Trophoblast cell (in vitro differentiated cells and primary cell): ENCODE results near the gene PLK3. TPM values are rescaled to one million over a fixed set of nuclear protein-coding genes. Genes with fewer than 3 reads are reported as not detected.
A peak's percentile ranks its signal among the peaks of the same experiment; 100 is the strongest.

Source experiments
- DNase-seq, 2 donors: peaks; one replicate each; pipeline ENCODE4 v3.0.0-alpha.2; 2016
- H2AFZ ChIP-seq: 2 replicates; pipeline ENCODE4 v1.6.1; 2013; ENCODE audit warnings: low read length, moderate library complexity, mild to moderate bottlenecking; ENCODE audit not compliant: insufficient read depth, poor library complexity
- H2AK5ac ChIP-seq: 2 replicates; pipeline ENCODE4 v1.6.1; 2013; ENCODE audit warnings: mild to moderate bottlenecking, low read length
- H2BK120ac ChIP-seq: 2 replicates; pipeline ENCODE4 v1.6.1; 2013; ENCODE audit warnings: low read length, mild to moderate bottlenecking, moderate library complexity; ENCODE audit not compliant: insufficient read depth, poor library complexity
- H2BK12ac ChIP-seq: 2 replicates; pipeline ENCODE4 v1.6.1; 2013; ENCODE audit warnings: mild to moderate bottlenecking, low read length, moderate library complexity
- H2BK5ac ChIP-seq: 2 replicates; pipeline ENCODE4 v1.6.1; 2013; ENCODE audit warnings: low read length, low read depth, moderate library complexity, mild to moderate bottlenecking; ENCODE audit not compliant: poor library complexity
- H3K14ac ChIP-seq: 2 replicates; pipeline ENCODE4 v1.6.1; 2013; ENCODE audit warnings: mild to moderate bottlenecking, low read length
- H3K18ac ChIP-seq: 2 replicates; pipeline ENCODE4 v1.6.1; 2013; ENCODE audit warnings: mild to moderate bottlenecking, low read length
- H3K23ac ChIP-seq: 2 replicates; pipeline ENCODE4 v1.6.1; 2013; ENCODE audit warnings: low read length
- H3K27ac ChIP-seq: 2 replicates; pipeline ENCODE4 v1.5.1; 2013; ENCODE audit warnings: low read depth, mild to moderate bottlenecking, inconsistent platforms, low read length, moderate library complexity
- H3K27me3 ChIP-seq: 2 replicates; pipeline ENCODE4 v1.6.1; 2013; ENCODE audit warnings: inconsistent platforms, mild to moderate bottlenecking, low read length, moderate library complexity; ENCODE audit not compliant: insufficient read depth
- H3K36me3 ChIP-seq, 2 experiments: 1 replicate in 1 of 2; 2 replicates in 1 of 2; pipeline ENCODE4 v1.6.1; 2013; ENCODE audit warnings: low read length in 2 of 2, mild to moderate bottlenecking in 2 of 2, moderate library complexity in 1 of 2; ENCODE audit not compliant: insufficient read depth in 2 of 2, control insufficient read depth in 1 of 2
- H3K4ac ChIP-seq: 2 replicates; pipeline ENCODE4 v1.6.1; 2013; ENCODE audit warnings: low read depth, mild to moderate bottlenecking, low read length, moderate library complexity
- H3K4me1 ChIP-seq, 2 experiments: 1 replicate in 1 of 2; 2 replicates in 1 of 2; pipeline ENCODE4 v1.6.1; 2013; ENCODE audit warnings: low read length in 2 of 2, mild to moderate bottlenecking in 2 of 2, moderate library complexity in 1 of 2; ENCODE audit not compliant: insufficient read depth in 2 of 2, control insufficient read depth in 1 of 2
- H3K4me2 ChIP-seq: 2 replicates; pipeline ENCODE4 v1.6.1; 2013; ENCODE audit warnings: inconsistent platforms, mild to moderate bottlenecking, low read length, moderate library complexity
- H3K4me3 ChIP-seq: 2 replicates; pipeline ENCODE4 v1.5.1; 2013; ENCODE audit warnings: mild to moderate bottlenecking, low read depth, low read length, inconsistent platforms
- H3K79me1 ChIP-seq: one replicate; pipeline ENCODE4 v1.6.1; 2013; ENCODE audit warnings: low read length
- H3K79me2 ChIP-seq: 2 replicates; pipeline ENCODE4 v1.6.1; 2013; ENCODE audit warnings: low read length, mild to moderate bottlenecking; ENCODE audit not compliant: control insufficient read depth, insufficient read depth, poor library complexity
- H3K9ac ChIP-seq: 2 replicates; pipeline ENCODE4 v1.6.1; 2013; ENCODE audit warnings: mild to moderate bottlenecking, low read length
- H3K9me3 ChIP-seq: 2 replicates; pipeline ENCODE4 v1.6.1; 2013; ENCODE audit warnings: low read depth, mild to moderate bottlenecking, control low read depth, inconsistent platforms, low read length; ENCODE audit not compliant: insufficient read depth
- H4K12ac ChIP-seq: 2 replicates; pipeline ENCODE4 v1.6.1; 2013; ENCODE audit warnings: low read depth, mild to moderate bottlenecking, low read length, moderate library complexity
- H4K8ac ChIP-seq: 2 replicates; pipeline ENCODE4 v1.6.1; 2013; ENCODE audit warnings: low read depth, mild to moderate bottlenecking, low read length, moderate library complexity
- H4K91ac ChIP-seq: one replicate; pipeline ENCODE4 v1.6.1; 2013; ENCODE audit warnings: low read depth, mild to moderate bottlenecking, low read length, moderate library complexity
- WGBS: extraction: QIAGEN DNeasy Blood & Tissue Kit; methylation state at CpG from one replicate; pipeline ENCODE4 v1.1.7; 2013; ENCODE audit warnings: missing lambda C conversion rate; ENCODE audit not compliant: insufficient read length, insufficient coverage; ENCODE audit errors: extremely low coverage; 5-methylcytosine and 5-hydroxymethylcytosine counted together
- polyA plus RNA-seq: library from polyadenylated mRNA; stranded (reverse); fragments of 200-250 nt; gene quantifications from 2 replicates; pipeline ENCODE4 v1.2.3, GENCODE V29; 2013

Gene PLK3
- 16.6 TPM in 2 replicates for polyA plus RNA-seq

GRCh38 chr1:44799770-44800584, at the start of gene PLK3:
Gene PLK3, plus strand, starts transcription at chr1:44800377. Its CDS starts 87 bp downstream, at chr1:44800464.
- peak within 1 kb of the TSS; percentile 97 for H2BK5ac ChIP-seq

DNA sequence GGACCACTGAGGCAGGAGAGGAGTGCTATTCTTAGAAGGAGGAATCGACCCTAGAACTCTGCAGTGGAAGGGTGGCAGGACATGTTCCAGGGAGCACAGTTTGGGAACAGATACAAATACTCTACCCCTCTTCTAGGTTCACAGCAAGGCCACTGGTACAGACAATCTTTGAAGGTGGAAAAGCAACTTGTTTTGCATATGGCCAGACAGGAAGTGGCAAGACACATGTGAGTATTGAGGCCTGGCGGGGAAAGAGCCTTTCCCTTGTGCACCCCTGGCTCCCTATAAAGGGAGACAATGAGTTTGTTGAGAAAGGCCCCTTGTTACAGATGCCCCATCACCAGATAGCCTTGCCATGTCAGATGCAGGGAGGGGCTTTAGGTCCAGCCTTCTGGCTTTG, 42.8 kb upstream of the PLK3 start:
- Histone ChIP-seq H3K9ac (no peak overlapping the region), H3K79me2 (no peaks in the 10 kb centered on the region), H3K27me3 (no peaks in the 10 kb centered on the region), H4K91ac (no peak overlapping the region), H3K4me2 (no peak overlapping the region), H3K23ac (no peak overlapping the region), H3K27ac (no peak overlapping the region), H2BK12ac (no peak overlapping the region), H3K79me1 (no peaks in the 10 kb centered on the region), H3K9me3 (no peaks in the 10 kb centered on the region), H3K4ac (no peak overlapping the region), H2AFZ (no peak overlapping the region), H3K14ac (no peak overlapping the region), H2BK5ac (no peak overlapping the region), H3K4me1 (no peaks in the 10 kb centered on the region), H4K8ac (no peak overlapping the region), H3K18ac (no peak overlapping the region), H2BK120ac (no peak overlapping the region), H4K12ac (no peak overlapping the region), H3K36me3 (peaks cover 68 to 86% of the 10 kb centered on the region in 2 experiments), H3K4me3 (no peak overlapping the region), H2AK5ac (no peak overlapping the region)
- no CpG with 5 or more reads among the region's 2 CpGs for WGBS
- DNase-seq, result no peak

More at GRCh38 chr1:44799770-44800584, at the start of gene PLK3:
- H3K79me2 ChIP-seq, result peaks cover 13% of the 10 kb centered on the region
- H3K4me3 ChIP-seq, result peak within 1 kb of the TSS; percentile 83
- peak within 1 kb of the TSS; percentile 73 for H3K9ac ChIP-seq
- H3K18ac ChIP-seq, result peak within 1 kb of the TSS; percentile 95
- H3K4me2 ChIP-seq, result peak within 1 kb of the TSS; percentile 93
- H3K4me1 ChIP-seq, result peaks cover 15 to 20% of the 10 kb centered on the region in 2 experiments
- H3K23ac ChIP-seq, result no peak within 1 kb of the TSS
- peaks cover 12% of the 10 kb centered on the region for H3K79me1 ChIP-seq
- no peaks in the 10 kb centered on the region for H3K9me3 ChIP-seq
- H3K27ac ChIP-seq, result peak within 1 kb of the TSS; percentile 95
- no peaks in the 10 kb centered on the region for H3K27me3 ChIP-seq
- H2AK5ac ChIP-seq, result peak within 1 kb of the TSS; percentile 73
- peak; percentile 98 to 99 for DNase-seq
- H3K4ac ChIP-seq, result peak within 1 kb of the TSS; percentile 22
- H4K91ac ChIP-seq, result peak within 1 kb of the TSS; percentile 93
- H3K36me3 ChIP-seq, result peaks cover 28 to 29% of the 10 kb centered on the region in 2 experiments
- no CpG with 5 or more reads among the region's 79 CpGs for WGBS
- H2BK120ac ChIP-seq, result peak within 1 kb of the TSS; percentile 99
- H2BK12ac ChIP-seq, result peak within 1 kb of the TSS; percentile 88
- peak within 1 kb of the TSS; percentile 91 for H3K14ac ChIP-seq
- peak within 1 kb of the TSS; percentile 86 for H4K8ac ChIP-seq
- H2AFZ ChIP-seq, result peak within 1 kb of the TSS; percentile 43
- peak within 1 kb of the TSS; percentile 83 for H4K12ac ChIP-seq

DNA sequence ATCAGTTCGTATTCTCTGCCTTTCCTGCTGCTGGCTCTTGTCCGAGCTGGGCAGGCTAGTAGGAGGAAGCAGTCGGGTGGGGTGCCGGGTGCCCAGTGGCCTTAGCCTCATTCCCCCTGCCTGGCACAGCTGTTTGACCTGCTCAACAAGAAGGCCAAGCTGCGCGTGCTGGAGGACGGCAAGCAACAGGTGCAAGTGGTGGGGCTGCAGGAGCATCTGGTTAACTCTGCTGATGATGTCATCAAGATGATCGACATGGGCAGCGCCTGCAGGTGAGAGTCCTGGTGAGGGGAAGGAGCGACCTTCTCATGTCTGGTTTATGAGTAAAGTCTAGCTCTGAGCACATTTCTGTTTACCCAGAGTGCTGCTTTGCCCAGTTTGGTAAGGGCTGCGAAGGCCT, 41.1 kb upstream of the PLK3 start:
- Histone ChIP-seq H4K91ac (no peak overlapping the region), H3K36me3 (peaks cover 70 to 86% of the 10 kb centered on the region in 2 experiments), H3K27me3 (no peaks in the 10 kb centered on the region), H3K18ac (no peak overlapping the region), H3K23ac (no peak overlapping the region), H2BK5ac (no peak overlapping the region), H2AK5ac (no peak overlapping the region), H3K4me2 (no peak overlapping the region), H3K4me3 (no peak overlapping the region), H2BK12ac (no peak overlapping the region), H3K9me3 (no peaks in the 10 kb centered on the region), H3K14ac (no peak overlapping the region), H4K8ac (no peak overlapping the region), H3K4ac (no peak overlapping the region), H3K27ac (no peak overlapping the region), H4K12ac (no peak overlapping the region), H3K4me1 (no peaks in the 10 kb centered on the region), H2BK120ac (no peak overlapping the region), H3K79me1 (no peaks in the 10 kb centered on the region), H3K79me2 (no peaks in the 10 kb centered on the region), H2AFZ (no peak overlapping the region), H3K9ac (no peak overlapping the region)
- no CpG with 5 or more reads among the region's 11 CpGs for WGBS
- DNase-seq, result no peak

GRCh38 chr1:44760876-44761275, 39.3 kb upstream of the PLK3 start:
- H3K79me2 ChIP-seq, result no peaks in the 10 kb centered on the region
- H2BK5ac ChIP-seq, result no peak overlapping the region
- no peak overlapping the region for H3K27ac ChIP-seq
- H3K9me3 ChIP-seq, result no peaks in the 10 kb centered on the region
- no peak overlapping the region for H3K9ac ChIP-seq
- no peak overlapping the region for H2BK120ac ChIP-seq
- H3K79me1 ChIP-seq, result no peaks in the 10 kb centered on the region
- H3K27me3 ChIP-seq, result no peaks in the 10 kb centered on the region
- no CpG with 5 or more reads among the region's 3 CpGs for WGBS
- H4K12ac ChIP-seq, result no peak overlapping the region
- no peak overlapping the region for H3K4me2 ChIP-seq
- no peaks in the 10 kb centered on the region for H3K4me1 ChIP-seq
- H3K4me3 ChIP-seq, result no peak overlapping the region
- H2BK12ac ChIP-seq, result no peak overlapping the region
- DNase-seq, result no peak
- H3K18ac ChIP-seq, result no peak overlapping the region
- no peak overlapping the region for H4K91ac ChIP-seq
- H4K8ac ChIP-seq, result no peak overlapping the region
- H3K23ac ChIP-seq, result no peak overlapping the region
- peaks cover 62 to 79% of the 10 kb centered on the region in 2 experiments for H3K36me3 ChIP-seq
- no peak overlapping the region for H2AFZ ChIP-seq
- H2AK5ac ChIP-seq, result no peak overlapping the region
- H3K14ac ChIP-seq, result no peak overlapping the region
- H3K4ac ChIP-seq, result no peak overlapping the region
